ENCODE measurements around the gene DMRTB1.

The DMRTB1 gene

GRCh38 chr1:53480678-53481077 is 21.5 kb downstream of the DMRTB1 start:
- H3K14ac ChIP-seq (ENCODE audit: low read length) = no peak overlapping the region
- H3K4me2 ChIP-seq (ENCODE audit: low read length) = no peak overlapping the region
- H2AK5ac ChIP-seq (ENCODE audit: low read length) = no peak overlapping the region
- no peaks in the 10 kb centered on the region for H3K4me1 ChIP-seq (ENCODE audit: control insufficient read depth in 1 of 2, insufficient read depth in 2 of 2, low read length in 2 of 2)
- H3K27ac ChIP-seq (ENCODE audit: low read depth, low read length) = no peak overlapping the region
- WGBS (ENCODE audit: extremely low coverage, insufficient coverage, insufficient read length) = no CpG with 5 or more reads among the region's 11 CpGs
- H3K79me2 ChIP-seq (ENCODE audit: control insufficient read depth, insufficient read depth, low read length, poor library complexity) = no peaks in the 10 kb centered on the region
- no peak overlapping the region for H2AFZ ChIP-seq (ENCODE audit: insufficient read depth, low read length, poor library complexity)
- no peak overlapping the region for H3K9ac ChIP-seq (ENCODE audit: low read length)
- no peak overlapping the region for H2BK120ac ChIP-seq (ENCODE audit: insufficient read depth, low read length, poor library complexity)
- no peak overlapping the region for H3K18ac ChIP-seq (ENCODE audit: low read length)
- no peak overlapping the region for H4K12ac ChIP-seq (ENCODE audit: low read depth, low read length)
- H2BK12ac ChIP-seq (ENCODE audit: low read length) = no peak overlapping the region
- H3K4me3 ChIP-seq (ENCODE audit: low read depth, low read length) = no peak overlapping the region
- H3K9me3 ChIP-seq (ENCODE audit: insufficient read depth, low read depth, low read length) = peaks cover 2% of the 10 kb centered on the region
- no peak for DNase-seq
- H4K91ac ChIP-seq (ENCODE audit: low read depth, low read length) = no peak overlapping the region
- H2BK5ac ChIP-seq (ENCODE audit: low read depth, low read length, poor library complexity) = no peak overlapping the region
- H3K23ac ChIP-seq (ENCODE audit: low read length) = no peak overlapping the region
- no peaks in the 10 kb centered on the region for H3K27me3 ChIP-seq (ENCODE audit: insufficient read depth, low read length)
- no peak overlapping the region for H4K8ac ChIP-seq (ENCODE audit: low read depth, low read length)
- H3K36me3 ChIP-seq (ENCODE audit: control insufficient read depth in 1 of 2, insufficient read depth in 2 of 2, low read length in 2 of 2) = no peaks in the 10 kb centered on the region
- H3K4ac ChIP-seq (ENCODE audit: low read depth, low read length) = no peak overlapping the region
- no peaks in the 10 kb centered on the region for H3K79me1 ChIP-seq (ENCODE audit: low read length)

GRCh38 chr1:53481456-53481855 is 22.3 kb downstream of the DMRTB1 start:
- Histone ChIP-seq H3K4me3 (ENCODE audit: low read depth, low read length) (no peak overlapping the region), H2AFZ (ENCODE audit: insufficient read depth, low read length, poor library complexity) (no peak overlapping the region), H3K4me2 (ENCODE audit: low read length) (no peak overlapping the region), H3K9ac (ENCODE audit: low read length) (no peak overlapping the region), H4K8ac (ENCODE audit: low read depth, low read length) (no peak overlapping the region), H3K18ac (ENCODE audit: low read length) (no peak overlapping the region), H3K36me3 (ENCODE audit: control insufficient read depth in 1 of 2, insufficient read depth in 2 of 2, low read length in 2 of 2) (no peaks in the 10 kb centered on the region), H2BK5ac (ENCODE audit: low read depth, low read length, poor library complexity) (no peak overlapping the region), H2AK5ac (ENCODE audit: low read length) (no peak overlapping the region), H2BK12ac (ENCODE audit: low read length) (no peak overlapping the region), H3K27ac (ENCODE audit: low read depth, low read length) (no peak overlapping the region), H3K14ac (ENCODE audit: low read length) (no peak overlapping the region), H3K23ac (ENCODE audit: low read length) (no peak overlapping the region), H3K4ac (ENCODE audit: low read depth, low read length) (no peak overlapping the region), H4K91ac (ENCODE audit: low read depth, low read length) (no peak overlapping the region), H4K12ac (ENCODE audit: low read depth, low read length) (no peak overlapping the region), H3K79me1 (ENCODE audit: low read length) (no peaks in the 10 kb centered on the region), H3K4me1 (ENCODE audit: control insufficient read depth in 1 of 2, insufficient read depth in 2 of 2, low read length in 2 of 2) (no peaks in the 10 kb centered on the region), H2BK120ac (ENCODE audit: insufficient read depth, low read length, poor library complexity) (no peak overlapping the region), H3K27me3 (ENCODE audit: insufficient read depth, low read length) (no peaks in the 10 kb centered on the region), H3K79me2 (ENCODE audit: control insufficient read depth, insufficient read depth, low read length, poor library complexity) (no peaks in the 10 kb centered on the region), H3K9me3 (ENCODE audit: insufficient read depth, low read depth, low read length) (peaks cover 2% of the 10 kb centered on the region)
- no CpG with 5 or more reads among the region's 7 CpGs for WGBS (ENCODE audit: extremely low coverage, insufficient coverage, insufficient read length)
- no peak for DNase-seq

GRCh38 chr1:53482441-53483153 is 23.4 kb downstream of the DMRTB1 start:
- Histone ChIP-seq H3K18ac (ENCODE audit: low read length) (no peak overlapping the region), H2AFZ (ENCODE audit: insufficient read depth, low read length, poor library complexity) (no peak overlapping the region)
- no CpG with 5 or more reads among the region's 14 CpGs for WGBS (ENCODE audit: extremely low coverage, insufficient coverage, insufficient read length)

GRCh38 chr1:53483170-53483569 is 24.0 kb downstream of the DMRTB1 start:
- Histone ChIP-seq H3K79me2 (ENCODE audit: control insufficient read depth, insufficient read depth, low read length, poor library complexity) (no peaks in the 10 kb centered on the region), H4K12ac (ENCODE audit: low read depth, low read length) (no peak overlapping the region), H3K23ac (ENCODE audit: low read length) (no peak overlapping the region), H2AFZ (ENCODE audit: insufficient read depth, low read length, poor library complexity) (no peak overlapping the region), H3K27me3 (ENCODE audit: insufficient read depth, low read length) (no peaks in the 10 kb centered on the region), H2BK120ac (ENCODE audit: insufficient read depth, low read length, poor library complexity) (no peak overlapping the region), H2BK12ac (ENCODE audit: low read length) (no peak overlapping the region), H3K18ac (ENCODE audit: low read length) (no peak overlapping the region), H2AK5ac (ENCODE audit: low read length) (no peak overlapping the region), H4K8ac (ENCODE audit: low read depth, low read length) (no peak overlapping the region), H3K4me2 (ENCODE audit: low read length) (no peak overlapping the region), H3K9me3 (ENCODE audit: insufficient read depth, low read depth, low read length) (peaks cover 2% of the 10 kb centered on the region), H3K36me3 (ENCODE audit: control insufficient read depth in 1 of 2, insufficient read depth in 2 of 2, low read length in 2 of 2) (no peaks in the 10 kb centered on the region), H3K9ac (ENCODE audit: low read length) (no peak overlapping the region), H3K27ac (ENCODE audit: low read depth, low read length) (no peak overlapping the region), H3K14ac (ENCODE audit: low read length) (no peak overlapping the region), H3K79me1 (ENCODE audit: low read length) (no peaks in the 10 kb centered on the region), H3K4ac (ENCODE audit: low read depth, low read length) (no peak overlapping the region), H3K4me1 (ENCODE audit: control insufficient read depth in 1 of 2, insufficient read depth in 2 of 2, low read length in 2 of 2) (no peaks in the 10 kb centered on the region), H4K91ac (ENCODE audit: low read depth, low read length) (no peak overlapping the region), H3K4me3 (ENCODE audit: low read depth, low read length) (no peak overlapping the region), H2BK5ac (ENCODE audit: low read depth, low read length, poor library complexity) (no peak overlapping the region)
- no peak for DNase-seq
- no CpG with 5 or more reads among the region's 9 CpGs for WGBS (ENCODE audit: extremely low coverage, insufficient coverage, insufficient read length)

More at GRCh38 chr1:53482441-53483153, 23.4 kb downstream of the DMRTB1 start:
- Histone ChIP-seq H3K23ac (ENCODE audit: low read length) (no peak overlapping the region), H4K91ac (ENCODE audit: low read depth, low read length) (no peak overlapping the region), H3K9me3 (ENCODE audit: insufficient read depth, low read depth, low read length) (peaks cover 2% of the 10 kb centered on the region), H2BK12ac (ENCODE audit: low read length) (no peak overlapping the region), H3K4me3 (ENCODE audit: low read depth, low read length) (no peak overlapping the region), H3K36me3 (ENCODE audit: control insufficient read depth in 1 of 2, insufficient read depth in 2 of 2, low read length in 2 of 2) (no peaks in the 10 kb centered on the region), H4K8ac (ENCODE audit: low read depth, low read length) (no peak overlapping the region), H3K4me2 (ENCODE audit: low read length) (no peak overlapping the region), H3K27me3 (ENCODE audit: insufficient read depth, low read length) (no peaks in the 10 kb centered on the region), H3K4me1 (ENCODE audit: control insufficient read depth in 1 of 2, insufficient read depth in 2 of 2, low read length in 2 of 2) (no peaks in the 10 kb centered on the region), H3K4ac (ENCODE audit: low read depth, low read length) (no peak overlapping the region), H3K14ac (ENCODE audit: low read length) (no peak overlapping the region), H2BK5ac (ENCODE audit: low read depth, low read length, poor library complexity) (no peak overlapping the region), H3K9ac (ENCODE audit: low read length) (no peak overlapping the region), H3K79me2 (ENCODE audit: control insufficient read depth, insufficient read depth, low read length, poor library complexity) (no peaks in the 10 kb centered on the region), H3K79me1 (ENCODE audit: low read length) (no peaks in the 10 kb centered on the region), H4K12ac (ENCODE audit: low read depth, low read length) (no peak overlapping the region), H2BK120ac (ENCODE audit: insufficient read depth, low read length, poor library complexity) (no peak overlapping the region), H3K27ac (ENCODE audit: low read depth, low read length) (no peak overlapping the region), H2AK5ac (ENCODE audit: low read length) (no peak overlapping the region)
- no peak for DNase-seq

All from trophoblast cell (in vitro differentiated cells and primary cell).